Activated CD8-positive, alpha-beta memory T cell treated with anti-CD3 and anti-CD28 coated beads, Interleukin-2, amount 50 U/mL, for 48 hours (primary cell): Measurements from ENCODE around the gene BIN2.
A peak's percentile ranks its signal among the peaks of the same experiment; 100 is the strongest.

Experiments
- DNase-seq: peaks from one replicate; pipeline ENCODE4 v3.0.0-alpha.2; 2020

The BIN2 gene

GRCh38 chr12:51253276-51253675 is 70.7 kb downstream of the BIN2 start:
- DNase-seq, result no peak

DNA sequence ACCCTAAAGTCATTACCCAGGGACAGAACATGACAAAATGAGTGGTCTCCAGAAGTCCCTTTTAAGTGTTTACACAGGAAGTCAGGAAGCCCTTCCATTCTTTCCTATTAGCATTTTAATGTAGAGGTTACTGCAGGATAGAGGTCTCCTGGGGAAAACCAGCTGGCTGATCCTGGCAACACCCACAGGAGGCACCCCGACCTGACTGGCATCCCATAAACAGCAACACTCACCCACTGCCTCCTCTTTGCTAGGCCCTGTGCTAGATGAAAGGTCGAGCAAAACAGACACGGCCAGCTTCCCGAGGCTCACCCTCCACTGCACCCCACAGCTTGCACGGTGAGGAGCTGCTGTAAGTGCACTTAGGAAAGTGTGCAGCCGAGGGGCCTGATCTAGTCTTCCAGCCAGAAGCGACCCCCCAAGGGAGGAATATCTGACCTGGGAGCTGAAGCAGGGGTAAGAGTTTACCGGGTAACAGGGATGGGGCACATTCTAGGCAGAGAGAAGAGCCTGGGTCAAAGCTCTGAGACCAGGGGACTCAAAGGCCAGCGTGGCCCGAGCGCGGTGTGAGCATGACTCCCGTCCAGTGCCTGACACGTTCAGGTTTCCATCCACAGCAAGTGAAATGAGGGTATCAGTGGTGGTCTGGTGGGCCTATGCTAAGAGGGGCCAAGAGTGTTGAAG is 76.3 kb downstream of the BIN2 start:
- DNase-seq, result no peak

DNA sequence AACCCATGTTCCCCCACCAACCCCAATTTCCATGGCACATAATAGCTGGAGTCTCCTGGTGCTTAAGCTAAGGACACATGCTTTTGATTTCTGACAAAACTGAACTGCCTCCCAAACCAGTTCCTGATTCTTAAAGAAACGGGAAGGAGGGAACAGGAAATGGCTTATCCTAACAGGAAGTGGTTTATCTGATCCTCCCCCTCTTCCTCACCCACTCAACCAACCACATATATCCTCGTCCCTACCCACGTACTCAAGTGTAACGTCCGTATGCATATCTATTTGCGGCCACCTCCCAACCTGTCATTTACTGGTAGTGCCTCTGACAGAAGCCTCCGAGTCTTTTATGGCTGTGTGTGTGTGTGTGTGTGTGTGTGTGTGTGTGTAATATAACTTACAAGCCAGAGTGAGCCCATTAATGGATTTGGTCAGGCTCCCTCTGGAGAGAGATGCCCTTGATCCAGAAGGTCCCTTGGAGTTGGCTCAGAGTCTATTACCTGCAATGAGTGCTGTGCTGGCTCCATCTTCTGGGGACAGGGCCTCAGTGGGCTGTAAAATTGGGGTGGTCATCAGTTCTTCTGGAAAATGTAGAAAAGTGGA is 77.6 kb downstream of the BIN2 start:
- DNase-seq, result no peak

DNA sequence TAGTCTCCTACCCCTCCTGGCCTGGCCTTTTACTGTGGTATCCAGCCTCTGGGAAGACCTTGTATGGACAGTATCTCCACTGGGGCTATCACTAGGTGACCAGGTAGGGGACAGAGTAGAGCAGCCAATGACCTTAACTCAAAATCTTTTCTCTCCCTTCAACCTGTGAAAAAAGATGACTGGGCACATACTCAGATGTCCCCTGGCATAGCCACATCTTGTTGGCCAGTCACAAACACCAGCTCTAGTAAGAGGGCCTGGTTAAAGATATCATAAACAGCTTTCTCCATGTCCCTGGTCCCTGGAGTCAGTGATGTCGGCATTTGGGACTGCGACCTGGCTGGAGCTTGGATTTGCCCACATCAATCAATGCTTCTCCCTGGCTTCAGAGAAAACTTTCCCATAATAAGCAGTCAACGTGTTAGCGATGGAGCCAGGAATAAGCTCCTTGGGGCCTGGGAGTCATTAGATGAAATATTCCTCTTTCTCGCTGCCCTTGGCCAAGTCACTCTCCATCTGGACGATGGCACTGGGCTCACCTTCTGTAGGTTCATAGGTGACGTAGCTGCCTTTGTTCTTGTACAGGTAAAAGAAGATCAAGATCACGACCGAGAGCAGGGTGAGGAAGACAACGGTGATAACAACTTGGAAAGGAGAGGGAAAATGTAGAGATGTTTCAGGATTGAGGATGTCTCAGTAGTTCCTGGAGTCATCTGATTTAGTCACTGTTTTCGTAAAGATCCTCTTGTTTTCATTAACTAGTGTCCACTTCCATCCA is 78.3 kb downstream of the BIN2 start:
- DNase-seq, result no peak

DNA sequence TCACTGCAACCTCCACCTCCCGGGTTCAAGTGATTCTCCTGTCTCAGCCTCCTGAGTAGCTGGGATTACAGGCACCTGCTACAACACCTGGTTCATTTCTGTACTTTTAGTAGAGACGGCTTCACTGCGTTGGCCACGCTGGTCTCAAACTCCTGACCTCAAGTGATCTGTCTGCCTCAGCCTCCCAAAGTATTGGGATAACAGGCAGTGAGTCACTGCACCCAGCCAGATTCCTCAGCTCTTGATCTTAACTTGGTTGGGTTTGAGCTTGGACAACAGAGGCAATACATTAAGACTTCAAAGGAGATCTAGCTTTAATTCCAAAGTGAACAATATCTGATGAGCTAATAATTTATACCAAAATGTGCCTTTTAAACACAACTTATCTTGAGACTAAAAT is 79.7 kb downstream of the BIN2 start:
- DNase-seq, result no peak

GRCh38 chr12:51242876-51243275 is 81.1 kb downstream of the BIN2 start:
- no peak for DNase-seq

- no peak for DNase-seq
Observed at GRCh38 chr12:51242120-51242519, 81.9 kb downstream of the BIN2 start.

GRCh38 chr12:51240971-51241370 is 83.0 kb downstream of the BIN2 start:
- DNase-seq, result no peak

DNA sequence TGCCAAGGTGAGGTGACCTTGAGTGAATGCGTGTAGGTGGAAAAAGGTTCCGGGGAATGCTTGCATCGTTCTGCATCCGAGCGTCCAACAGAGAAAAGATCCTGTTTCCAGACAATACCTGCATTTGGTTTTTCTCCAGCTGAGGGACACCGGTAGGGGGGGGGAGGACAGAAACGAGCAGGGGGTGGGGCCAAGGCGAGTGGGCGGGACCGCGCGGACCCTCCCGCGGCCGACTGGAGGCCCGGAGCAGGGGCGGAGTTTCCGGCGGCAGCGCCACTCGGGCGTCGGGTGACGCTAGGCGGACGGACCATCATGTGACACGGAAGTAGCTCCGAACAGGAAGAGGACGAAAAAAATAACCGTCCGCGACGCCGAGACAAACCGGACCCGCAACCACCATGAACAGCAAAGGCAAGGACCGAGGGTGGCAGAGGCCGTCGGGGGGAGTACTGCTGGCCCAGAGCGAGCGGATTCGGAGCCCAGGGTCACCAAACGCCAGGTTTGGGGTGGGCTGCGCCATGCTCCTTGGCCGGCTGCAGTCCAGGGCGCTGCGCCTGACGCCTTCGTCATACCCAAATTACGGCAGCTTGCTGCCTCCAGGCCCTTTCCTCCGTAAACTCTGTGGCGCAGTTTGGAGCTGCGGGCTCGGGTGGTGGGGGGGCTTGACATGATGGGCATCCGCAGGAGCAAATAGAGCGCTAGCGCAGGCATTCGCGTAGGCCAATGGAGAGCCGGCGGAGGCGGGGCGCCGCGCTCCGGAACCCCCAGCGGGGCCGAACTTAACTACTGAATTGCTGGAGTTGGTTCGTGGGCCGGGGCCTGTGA is 85.3 kb downstream of the BIN2 start, which contains the start of gene DAZAP2:
Gene DAZAP2, plus strand, starts transcription at position 317 of the 825 bp plus-strand sequence. Its CDS starts 82 bp downstream, at position 399.
- peak; percentile 96 for DNase-seq

DNA sequence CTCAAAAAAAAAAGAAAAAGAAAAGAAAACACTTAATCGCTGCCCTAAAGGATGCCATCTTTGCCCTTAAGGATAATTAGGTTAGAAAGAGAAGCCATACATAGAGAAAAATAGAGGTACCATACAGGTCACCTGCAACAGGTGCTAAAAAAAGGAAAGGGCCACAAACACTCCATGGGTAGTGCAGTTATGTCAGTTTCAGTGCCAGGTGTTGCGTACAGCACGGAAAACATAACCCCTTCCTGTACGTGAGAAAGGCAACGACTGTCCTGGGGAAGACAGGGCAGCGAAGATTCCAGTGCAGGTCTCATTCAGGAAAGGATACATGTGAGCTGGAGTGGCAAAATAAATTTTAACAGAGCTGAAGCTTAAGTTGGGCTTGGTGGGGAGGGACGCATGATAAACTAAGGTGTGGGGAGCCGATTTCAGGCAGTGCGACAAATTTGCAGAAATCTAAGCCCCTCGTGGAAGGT is 85.9 kb downstream of the BIN2 start:
- DNase-seq, result no peak

- no peak for DNase-seq
Observed at GRCh38 chr12:51234530-51234929, 89.4 kb downstream of the BIN2 start.

DNA sequence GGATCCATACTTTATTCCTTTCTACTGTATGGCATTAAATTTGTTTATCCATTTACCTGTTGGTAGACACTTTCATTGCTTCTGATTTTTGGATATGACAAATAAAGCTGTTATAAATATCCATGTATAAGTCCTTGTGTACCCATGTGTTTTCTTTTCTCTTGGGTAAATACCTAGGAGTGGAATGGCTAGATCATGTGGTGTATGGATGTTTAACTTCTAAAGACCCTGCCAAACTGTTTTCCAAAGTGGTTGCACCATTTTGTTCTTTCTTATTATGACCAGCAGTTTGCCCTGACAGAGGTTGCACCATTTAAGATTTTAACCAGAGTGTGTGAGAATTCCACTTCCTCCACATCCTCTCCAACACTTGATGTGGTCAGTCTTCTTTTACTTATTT is 91.3 kb downstream of the BIN2 start:
- DNase-seq, result no peak
